Hematopoietic multipotent progenitor cell treated with erythropoietin and hydrocortisone succinate and interleukin-3 and kit ligand, for 15 days (in vitro differentiated cells): ENCODE data around the gene LGALS8.

ENCODE experiments used
- DNase-seq: peaks from one replicate; pipeline ENCODE4 v3.0.0-alpha.2; 2015; ENCODE audit warnings: low spot score

LGALS8 gene

GRCh38 chr1:236509647-236510401 is 14.0 kb upstream of the LGALS8 start:
- no peak for DNase-seq

GRCh38 chr1:236511735-236512418 is 11.9 kb upstream of the LGALS8 start:
- DNase-seq, result no peak

DNA sequence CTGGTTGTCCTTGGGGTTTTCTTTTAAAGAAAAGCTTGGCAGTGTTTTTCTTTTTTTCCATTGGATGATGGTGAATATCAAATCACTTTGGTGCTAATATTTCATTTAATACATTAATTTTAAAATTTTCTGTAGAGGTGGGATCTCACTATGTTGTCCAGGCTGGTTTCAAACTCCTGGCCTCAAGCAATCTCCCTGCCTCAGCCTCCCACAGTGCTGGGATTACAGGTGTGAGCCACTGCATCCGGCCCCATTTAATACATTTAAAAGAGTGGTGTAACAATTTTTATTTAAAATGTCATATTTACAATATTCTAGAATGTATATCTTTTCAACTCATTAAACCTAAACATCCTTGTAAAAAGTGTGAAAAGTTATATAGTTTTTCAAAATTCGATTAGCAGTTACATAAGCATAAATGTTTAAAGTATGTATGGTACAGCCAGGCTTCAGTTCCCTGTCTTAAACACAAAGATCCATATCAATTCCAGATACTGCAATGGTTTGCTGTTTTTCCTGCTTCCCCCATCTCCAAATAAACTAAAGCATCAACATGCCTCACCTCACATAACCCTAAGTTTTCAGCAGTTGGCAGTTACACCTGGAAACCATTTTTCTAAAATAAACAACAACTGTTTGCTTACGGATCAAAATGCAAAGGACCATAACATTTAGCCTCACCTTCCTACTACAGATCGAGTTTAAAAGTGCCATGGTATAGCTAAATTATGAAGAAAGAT is 8.9 kb upstream of the LGALS8 start:
- no peak for DNase-seq

DNA sequence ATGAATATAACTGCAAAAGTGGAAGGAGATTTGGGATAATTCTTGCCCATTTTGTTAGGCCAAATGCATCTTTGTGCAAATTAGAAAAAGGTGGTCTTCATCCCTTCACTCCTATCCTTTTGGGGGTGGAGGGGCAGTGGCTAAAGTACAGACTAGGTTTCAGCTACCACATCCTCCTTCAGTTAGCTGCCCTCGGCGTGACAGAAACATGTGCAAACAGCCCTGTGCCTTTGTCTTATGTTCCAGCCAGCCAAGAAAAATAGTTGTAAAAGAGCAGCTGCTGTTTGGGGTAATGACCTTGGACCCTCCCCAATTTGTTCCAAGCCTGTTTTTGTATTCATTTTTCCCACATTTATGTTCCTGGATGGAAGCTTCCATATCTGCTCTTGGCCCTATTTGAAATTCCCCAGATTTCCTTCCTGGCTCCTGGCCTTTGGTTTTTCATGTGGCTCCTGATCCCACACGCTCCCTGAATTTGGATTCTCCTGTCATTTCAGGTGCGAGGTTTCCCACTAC is 8.3 kb upstream of the LGALS8 start:
- DNase-seq, result no peak

- no peak for DNase-seq
Measured at GRCh38 chr1:236516929-236517704, 6.7 kb upstream of the LGALS8 start.

GRCh38 chr1:236518322-236518721 is 5.5 kb upstream of the LGALS8 start:
- no peak for DNase-seq

- DNase-seq, result no peak
Measured at GRCh38 chr1:236520445-236521005, 3.3 kb upstream of the LGALS8 start.

DNA sequence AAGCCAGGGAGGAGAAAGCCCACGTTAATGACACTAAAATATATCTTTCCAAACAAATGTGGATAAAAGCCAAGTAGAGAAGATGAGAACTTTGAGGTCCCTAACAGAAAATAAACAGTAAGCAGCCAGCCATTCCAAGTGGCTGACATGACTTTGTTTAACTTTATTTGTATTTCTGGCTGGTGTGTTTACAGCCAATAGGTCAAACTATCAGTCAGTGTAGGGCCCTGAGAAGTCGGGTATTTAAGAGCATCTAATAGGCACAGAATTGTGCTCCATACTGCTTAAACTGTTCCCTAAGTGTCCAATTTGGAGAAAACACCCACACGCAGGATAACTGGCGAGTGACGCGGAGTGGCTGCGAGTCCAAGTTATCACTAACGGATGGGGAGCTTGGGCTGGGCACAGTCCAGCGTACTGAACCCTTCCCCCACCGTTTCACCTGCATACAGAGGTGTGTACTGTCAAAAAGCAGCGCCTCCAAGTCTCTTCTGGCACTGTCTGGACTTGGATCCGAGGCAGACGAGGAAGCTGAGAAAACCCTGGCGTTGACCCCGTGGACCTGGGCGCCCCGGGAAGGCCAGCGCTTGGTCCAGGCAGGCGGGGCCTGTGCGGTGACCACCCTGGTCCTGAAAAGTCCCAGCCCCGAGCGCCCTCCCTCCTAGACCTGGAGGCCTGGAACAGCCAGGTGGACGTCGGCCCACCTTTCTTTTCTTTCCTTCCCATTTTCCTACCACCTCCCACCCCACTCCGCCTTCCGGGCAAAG is 662 bp upstream of the LGALS8 start:
- DNase-seq, result no peak

GRCh38 chr1:236524142-236524894 is 536 bp downstream of the LGALS8 start:
- DNase-seq, result peak; percentile 84

DNA sequence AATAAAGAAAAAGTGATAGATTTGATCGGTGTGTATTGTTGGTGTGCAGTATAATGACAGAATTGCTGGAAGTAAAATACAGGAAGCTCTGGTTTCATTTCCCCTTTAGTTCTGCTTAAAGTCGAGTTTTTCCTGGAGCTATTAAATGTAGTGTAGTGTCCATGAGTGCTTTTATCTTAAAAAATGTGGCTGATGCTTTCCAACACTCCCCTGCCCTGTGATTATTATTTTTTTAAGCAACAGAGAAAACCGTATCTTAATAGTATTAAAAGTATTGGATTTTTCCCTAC is 1.1 kb downstream of the LGALS8 start:
- DNase-seq, result no peak

DNA sequence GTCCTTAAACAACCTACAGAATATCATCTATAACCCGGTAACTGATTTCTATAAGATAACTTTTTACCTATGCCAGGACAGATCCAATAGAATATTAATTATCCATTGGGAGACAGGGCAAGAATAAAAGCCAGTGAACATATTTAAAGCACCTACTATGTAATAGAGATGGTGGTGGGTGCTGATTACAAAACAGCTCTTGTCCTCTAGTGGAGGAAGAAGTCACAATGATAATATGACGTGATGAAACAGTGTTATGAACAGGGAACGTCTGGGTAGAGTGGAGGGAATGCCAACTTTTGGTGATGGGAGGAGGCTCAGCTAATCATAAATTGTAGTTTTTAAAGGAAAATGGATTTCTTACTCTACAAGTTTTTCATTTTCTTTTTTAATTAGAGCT is 2.3 kb downstream of the LGALS8 start:
- no peak for DNase-seq

GRCh38 chr1:236530286-236530685 is 6.5 kb downstream of the LGALS8 start:
- no peak for DNase-seq

DNA sequence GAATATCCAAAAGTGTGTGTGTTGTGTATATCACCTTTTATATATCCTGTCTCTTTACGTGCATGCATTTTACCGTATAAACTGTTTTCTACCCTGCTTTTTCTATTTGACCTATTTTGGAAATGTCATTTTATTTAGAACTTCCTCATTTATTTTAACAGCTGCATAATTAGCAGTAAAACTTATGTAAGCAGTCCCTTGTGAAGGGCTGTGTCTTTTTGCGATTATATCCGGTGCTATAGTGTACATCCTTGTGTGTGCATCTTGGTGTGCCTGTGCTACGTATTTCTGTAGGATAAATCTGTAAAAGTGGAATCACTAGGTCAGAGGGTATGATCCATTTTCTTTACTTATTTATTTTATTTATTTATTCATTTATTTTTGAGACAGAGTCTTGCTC is 7.2 kb downstream of the LGALS8 start:
- DNase-seq, result no peak

DNA sequence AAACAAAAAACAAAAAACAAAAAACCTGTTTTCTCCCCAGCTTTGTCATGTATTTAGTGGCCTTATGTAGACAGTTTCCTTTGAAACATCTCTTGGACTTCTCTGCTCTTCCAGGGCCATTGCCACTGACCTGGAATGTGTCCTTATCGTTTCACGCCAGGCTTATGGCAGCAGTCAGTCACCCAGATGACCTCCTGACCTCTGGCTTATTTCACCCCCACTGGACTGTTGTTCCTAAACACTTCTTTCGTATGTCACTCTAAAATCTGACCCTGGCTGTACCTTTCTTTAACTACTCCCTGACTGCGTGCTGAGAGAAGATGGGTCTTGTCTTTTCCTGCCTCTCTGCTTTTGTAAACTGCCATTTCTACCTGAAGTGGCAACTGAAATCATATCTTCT is 9.1 kb downstream of the LGALS8 start:
- no peak for DNase-seq

- no peak for DNase-seq
Measured at GRCh38 chr1:236534151-236534651, 10.4 kb downstream of the LGALS8 start.

DNA sequence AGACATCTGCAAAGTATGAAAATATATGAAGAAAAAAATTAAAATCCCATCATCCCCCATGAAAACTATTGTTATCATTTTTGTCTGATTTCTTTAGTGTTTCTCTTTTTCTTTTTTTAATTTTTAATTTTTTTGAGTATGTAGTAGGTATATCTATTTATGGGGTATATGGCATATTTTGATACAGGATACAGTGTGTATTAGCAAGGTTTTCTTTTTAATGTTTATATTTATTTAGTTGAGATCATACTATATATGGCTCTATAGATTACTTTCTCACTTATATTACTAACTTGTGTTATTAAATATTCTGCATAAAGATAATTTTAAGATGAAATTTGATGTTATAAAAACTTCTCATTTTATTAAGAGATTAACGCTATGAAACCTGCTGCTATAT is 11.4 kb downstream of the LGALS8 start:
- no peak for DNase-seq

DNA sequence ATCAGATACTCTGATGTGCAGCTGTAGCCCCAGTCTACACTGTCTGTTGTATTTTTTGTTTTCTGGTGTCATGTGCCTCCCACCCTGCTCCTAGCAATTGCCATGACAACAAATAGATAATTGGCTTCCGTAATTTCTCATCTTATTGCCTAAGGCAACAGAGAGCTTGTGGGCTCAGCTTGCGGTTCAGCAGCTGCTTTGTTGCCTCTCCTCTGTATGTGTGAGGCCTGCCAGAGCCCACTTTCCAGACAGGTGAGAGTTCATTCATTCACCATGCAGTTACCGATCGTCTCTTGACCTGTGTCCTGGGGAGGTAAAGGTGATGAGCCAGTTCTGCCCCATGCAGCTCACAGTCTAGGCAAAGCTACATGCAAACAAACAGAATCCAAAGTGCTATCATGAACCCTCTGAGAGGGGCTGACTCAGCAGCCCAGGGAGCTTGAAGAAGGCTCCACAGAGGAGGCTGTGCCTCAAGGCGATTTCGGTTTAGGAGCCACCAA is 11.9 kb downstream of the LGALS8 start:
- DNase-seq, result no peak

DNA sequence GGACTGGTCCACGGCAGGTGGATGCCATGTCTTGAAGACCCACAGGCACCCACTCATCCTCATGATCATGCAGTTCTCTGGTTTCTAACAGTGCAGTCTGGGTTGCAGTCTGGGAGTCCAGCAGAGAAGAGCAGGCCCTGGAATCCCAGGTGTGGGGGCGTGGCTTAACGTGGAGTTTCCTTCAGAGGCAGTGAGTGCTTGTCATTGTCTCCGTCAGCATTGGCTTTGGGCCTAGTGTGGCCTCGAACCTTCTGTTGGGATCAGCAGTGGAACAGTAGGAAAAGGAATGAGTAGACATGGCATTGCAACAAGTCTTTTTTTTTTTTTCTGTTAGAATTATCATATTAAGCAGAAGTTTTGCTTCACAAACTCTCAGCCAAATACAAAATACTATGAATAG is 12.8 kb downstream of the LGALS8 start:
- no peak for DNase-seq

DNA sequence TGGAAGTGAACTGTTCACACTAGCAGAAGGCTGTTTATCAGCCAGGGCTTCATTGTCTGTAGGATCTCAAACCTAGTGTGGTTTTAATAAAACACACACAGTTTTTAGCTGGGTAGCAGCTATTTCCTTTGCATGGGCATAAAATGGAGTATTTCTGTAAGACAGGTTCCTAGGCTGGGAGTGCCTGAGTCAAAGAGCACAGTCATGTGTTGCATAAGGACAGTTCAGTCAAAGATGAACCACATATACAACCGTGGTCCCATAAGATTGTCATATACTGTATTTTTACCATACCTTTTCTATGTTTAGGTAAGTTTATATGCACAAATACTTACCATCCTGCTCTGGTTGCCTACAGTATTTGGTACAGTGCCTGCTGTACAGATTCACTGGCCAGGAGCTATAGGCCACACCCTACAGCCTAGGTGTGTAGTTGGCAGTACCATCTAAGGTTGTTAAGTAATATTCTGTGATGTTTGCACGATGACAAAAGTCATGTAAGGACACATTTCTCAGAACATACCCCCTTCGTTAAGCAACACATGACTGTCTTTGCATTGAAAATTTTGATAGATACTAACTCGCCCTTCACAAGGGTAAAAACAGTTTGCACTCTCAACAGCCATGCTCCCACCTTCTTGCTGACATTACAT is 17.2 kb downstream of the LGALS8 start:
- no peak for DNase-seq

DNA sequence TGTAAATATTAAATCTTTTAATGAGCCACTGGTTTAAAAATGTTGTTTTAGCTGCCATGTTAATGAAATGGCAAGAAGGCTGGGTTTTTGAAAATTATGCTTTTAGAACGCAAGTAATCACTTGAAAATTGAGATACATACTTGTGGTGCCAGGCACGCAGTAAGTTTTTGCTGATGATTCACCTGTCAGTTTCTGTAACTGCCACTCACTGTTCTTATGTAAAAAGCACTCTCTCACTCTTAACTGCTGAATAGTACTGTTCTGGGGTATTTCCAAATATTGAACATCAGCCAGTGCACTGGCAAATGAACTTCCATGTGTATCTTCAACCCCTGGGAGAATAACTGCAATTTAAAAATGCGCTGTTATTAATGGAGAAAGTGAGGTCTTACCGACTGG is 17.9 kb downstream of the LGALS8 start:
- DNase-seq, result no peak
